K562 (cell line): Measurements from ENCODE around the gene BCAS3. TPM values are rescaled to one million over a fixed set of nuclear protein-coding genes. Genes with fewer than 3 reads are reported as not detected.

ENCODE experiments used
- ATAC-seq: fragments of 200-7000 bp; cut with Tn5 transposase; 3 replicates; pipeline ENCODE4 v1.9.1; 2020; ENCODE audit warnings: moderate library complexity
- BruUV-seq: library from RNA; stranded (reverse); fragments of 400-500 nt; replicated peaks from 2 replicates; lab custom pipeline; 2021; lab: Mats Ljungman, UMichigan
- CTCF ChIA-PET: fragments of 300-600 bp; formaldehyde crosslinking; extraction: SDS; loops from one replicate; lab custom pipeline; 2021; ENCODE audit warnings: low intra/inter-chr PET ratio; lab: Yijun Ruan, JAX
- POLR2A ChIA-PET: fragments of 300-600, 350-650 bp; sonication (Branson Sonifier 250); formaldehyde crosslinking; extraction: SDS; loops from one replicate; lab custom pipeline; 2021; ENCODE audit warnings: antibody characterized with exemption, inconsistent platforms; lab: Yijun Ruan, JAX
- DNase-seq, 4 experiments: peaks; one replicate each; pipeline versions ENCODE4 v3.0.0 to v3.0.0-alpha.2; 2011 to 2018; ENCODE audit warnings: low spot score in 3 of 4, mixed read lengths in 3 of 4; ENCODE audit errors: extremely low read depth in 1 of 4
- FAIRE-seq: peaks from 2 replicates; lab custom pipeline; 2011; peaks lifted over from hg19 to GRCh38; lab: Jason Lieb, UNC
- H2AFZ ChIP-seq: 2 replicates; pipeline ENCODE4 v1.6.0; 2011; ENCODE audit warnings: low read depth, low read length, control low read depth, inconsistent platforms
- H3K27ac ChIP-seq: fragments of 200-600 bp; 3 replicates; pipeline ENCODE4 v1.8.0; 2011; ENCODE audit warnings: low read depth, mild to moderate bottlenecking, control low read depth, inconsistent platforms, low read length, moderate library complexity, mixed read lengths; ENCODE audit errors: extremely low read depth
- H3K27me3 ChIP-seq, 2 experiments: fragments of 300-600 bp in 1 of 2; 2 replicates in 1 of 2; 3 replicates in 1 of 2; pipeline versions ENCODE4 v1.6.0 to v1.8.0; 2011; ENCODE audit warnings: inconsistent platforms in 2 of 2, low read length in 2 of 2, mild to moderate bottlenecking in 1 of 2, mixed read lengths in 1 of 2, moderate library complexity in 1 of 2; ENCODE audit not compliant: control insufficient read depth in 2 of 2, insufficient read depth in 2 of 2
- H3K36me3 ChIP-seq: fragments of 300-600 bp; 3 replicates; pipeline ENCODE4 v1.8.0; 2011; ENCODE audit warnings: mild to moderate bottlenecking, low read length, inconsistent platforms; ENCODE audit not compliant: control insufficient read depth, insufficient read depth
- H3K4me1 ChIP-seq, 2 experiments: fragments of 200-600 bp in 1 of 2; replicated peaks in 1 of 2; 2 replicates in 1 of 2; 3 replicates in 1 of 2; pipeline versions ENCODE4 v1.5.1 to v1.8.0; 2011; ENCODE audit warnings: inconsistent platforms in 2 of 2, low read length in 2 of 2, mild to moderate bottlenecking in 1 of 2, mixed read lengths in 1 of 2, moderate library complexity in 1 of 2; ENCODE audit not compliant: control insufficient read depth in 2 of 2, insufficient read depth in 2 of 2
- H3K4me2 ChIP-seq: 2 replicates; pipeline ENCODE4 v1.6.1; 2011; ENCODE audit warnings: low read length, control low read depth, inconsistent platforms, mixed read lengths; ENCODE audit not compliant: insufficient read depth
- H3K4me3 ChIP-seq: fragments of 200-600 bp; sonication (generic), shearing (Covaris generic); 2 replicates; pipeline ENCODE4 v1.5.1; 2016; ENCODE audit warnings: control low read depth, inconsistent platforms
- H3K79me2 ChIP-seq: fragments of 200-600 bp; 3 replicates; pipeline ENCODE4 v1.8.0; 2011; ENCODE audit warnings: low read length, inconsistent platforms; ENCODE audit not compliant: control insufficient read depth, insufficient read depth
- H3K9ac ChIP-seq, 2 experiments: 2 replicates each; pipeline versions ENCODE4 v1.6.0 to v1.6.1; 2011; ENCODE audit warnings: low read depth in 2 of 2, low read length in 2 of 2, control low read depth in 1 of 2, inconsistent platforms in 1 of 2, mild to moderate bottlenecking in 1 of 2, mixed read lengths in 1 of 2; ENCODE audit not compliant: insufficient read depth in 1 of 2
- H3K9me1 ChIP-seq: one replicate; pipeline ENCODE4 v1.6.0; 2011; ENCODE audit warnings: inconsistent platforms, mild to moderate bottlenecking, low read length, moderate library complexity; ENCODE audit not compliant: control insufficient read depth, insufficient read depth
- H3K9me3 ChIP-seq: replicated peaks from 2 replicates; pipeline ENCODE4 v1.5.1; 2011; ENCODE audit warnings: low read depth, low read length, inconsistent platforms; ENCODE audit not compliant: control insufficient read depth, insufficient read depth
- H4K20me1 ChIP-seq: replicated peaks from 2 replicates; pipeline ENCODE4 v1.6.1; 2011; ENCODE audit warnings: low read length, inconsistent platforms, mixed read lengths; ENCODE audit not compliant: control insufficient read depth, insufficient read depth
- BRCA1 ChIP-seq, 2 experiments: fragments of 450-650 bp in 1 of 2; sonication (generic) in 1 of 2; formaldehyde crosslinking in 1 of 2; IDR thresholded peaks; 2 replicates each; pipeline versions ENCODE4 v1.5.0 to v1.6.1; 2017 to 2020; ENCODE audit warnings: mild to moderate bottlenecking in 1 of 2, missing genetic modification reagents in 1 of 2
- FOXJ2 ChIP-seq: fragments of 200-800 bp; sonication (Bioruptor generic); IDR thresholded peaks from 2 replicates; pipeline ENCODE4 v1.6.1; 2016; ENCODE audit warnings: missing genetic modification characterization, missing compliant biosample characterization
- MECOM ChIP-seq: fragments of 250-450 bp; sonication (Bioruptor Pico); IDR thresholded peaks from 2 replicates; pipeline ENCODE4 v1.8.0; 2022; ENCODE audit warnings: inconsistent platforms
- NCOA1 ChIP-seq: fragments of 450-650 bp; IDR thresholded peaks from 2 replicates; pipeline ENCODE4 v1.6.1; 2016; ENCODE audit warnings: low read depth
- NUFIP1 ChIP-seq: fragments of 450-650 bp; IDR thresholded peaks from 2 replicates; pipeline ENCODE4 v1.6.1; 2018; ENCODE audit not compliant: partially characterized antibody
- POLR2A ChIP-seq: fragments of 450-650 bp; conservative IDR thresholded peaks from 2 replicates; pipeline ENCODE4 v1.6.1; 2016
- SMARCE1 ChIP-seq: fragments of 450-650 bp; IDR thresholded peaks from 2 replicates; pipeline ENCODE4 v1.7.1; 2016; ENCODE audit warnings: mild to moderate bottlenecking
- TCF7 ChIP-seq: sonication (generic); IDR thresholded peaks from 2 replicates; pipeline ENCODE4 v1.6.1; 2016; ENCODE audit warnings: antibody characterized with exemption, borderline replicate concordance
- TFAM ChIP-seq: fragments of 250-450 bp; sonication (Bioruptor Pico); conservative IDR thresholded peaks from 2 replicates; pipeline ENCODE4 v1.5.0; 2021; ENCODE audit warnings: mild to moderate bottlenecking, moderate library complexity
- ZBTB34 ChIP-seq: fragments of 250-450 bp; sonication (Bioruptor Pico); IDR thresholded peaks from 2 replicates; pipeline ENCODE4 v1.8.0; 2021; ENCODE audit warnings: mild to moderate bottlenecking, moderate library complexity
- ZNF224 ChIP-seq: sonication (generic); formaldehyde crosslinking; IDR thresholded peaks from 2 replicates; pipeline ENCODE4 v1.8.0; 2022; ENCODE audit warnings: mild to moderate bottlenecking, missing genetic modification reagents
- ZNF586 ChIP-seq: fragments of 450-650 bp; formaldehyde crosslinking; conservative IDR thresholded peaks from 2 replicates; pipeline ENCODE4 v1.4.0; 2020; ENCODE audit warnings: mild to moderate bottlenecking, moderate library complexity
- ZNF707 ChIP-seq: fragments of 250-450 bp; sonication (Bioruptor Pico); conservative IDR thresholded peaks from 2 replicates; pipeline ENCODE4 v1.8.0; 2022; ENCODE audit warnings: inconsistent platforms, mild to moderate bottlenecking, moderate library complexity
- ZNF76 ChIP-seq: fragments of 250-450 bp; sonication (Bioruptor Pico); IDR thresholded peaks from 2 replicates; pipeline ENCODE4 v1.4.0; 2020; ENCODE audit warnings: mild to moderate bottlenecking, moderate library complexity, borderline replicate concordance
- ZNF766 ChIP-seq: fragments of 200-800 bp; sonication (Bioruptor generic); conservative IDR thresholded peaks from 2 replicates; pipeline ENCODE4 v1.6.1; 2016; ENCODE audit warnings: missing genetic modification characterization, missing compliant biosample characterization
- WGBS: fragments of 100-300 bp; shearing (Covaris generic); methylation state at CpG from one replicate; pipeline ENCODE4 v1.1.6; 2016; ENCODE audit warnings: low coverage, mixed read lengths; ENCODE audit not compliant: insufficient coverage; ENCODE audit errors: missing lambda C conversion rate; 5-methylcytosine and 5-hydroxymethylcytosine counted together
- in situ Hi-C: fragments of 300-500 bp; cut with MboI; formaldehyde crosslinking; loops from 4 replicates; pipeline ENCODE4 v1.15.0; 2018; ENCODE audit warnings: inconsistent platforms, mixed read lengths
- intact Hi-C: fragments of 100-400 bp; cut with micrococcal nuclease; formaldehyde crosslinking; loops from 2 replicates; pipeline ENCODE4 v1.14.2; 2022
- polyA plus RNA-seq, 8 experiments: library from polyadenylated mRNA; depleted of rRNA in 4 of 8; stranded (reverse) in 5 of 8; unstranded in 3 of 8; fragments of >200 nt; fragmentation: Nextera tagmentation in 2 of 8; fragmentation: Illumina TruSeq in 1 of 8; extraction: Ambion mirVana in 2 of 8; extraction: Trizol in 1 of 8; gene quantifications; 2 replicates each; pipeline versions ENCODE4 v1.2.1 to v1.2.3, GENCODE V29; 2011 to 2014; ENCODE audit warnings: inconsistent platforms in 1 of 8, missing spikeins in 1 of 8
- total RNA-seq, 7 experiments: library from RNA; depleted of rRNA in 6 of 7; stranded (reverse); fragments of >200 nt in 6 of 7; fragmentation: Illumina TruSeq in 2 of 7; extraction: Trizol in 2 of 7; gene quantifications; 2 replicates each; pipeline versions ENCODE4 v1.2.1 to v1.2.3, GENCODE V29; 2011 to 2021; ENCODE audit warnings: low replicate concordance in 1 of 7
- TF ChIP-seq, protein P1 (sequence below), 2 experiments: IDR thresholded peaks in 1 of 2; conservative IDR thresholded peaks in 1 of 2; 2 replicates each; pipeline ENCODE4 v1.6.1; 2016; ENCODE audit warnings: low read depth in 2 of 2, mild to moderate bottlenecking in 1 of 2, missing compliant biosample characterization in 1 of 2, missing genetic modification characterization in 1 of 2, moderate library complexity in 1 of 2
- TF ChIP-seq, protein P2 (sequence below): sonication (generic); formaldehyde crosslinking; IDR thresholded peaks from 2 replicates; pipeline ENCODE4 v1.8.1; 2022; ENCODE audit warnings: missing genetic modification reagents
- TF ChIP-seq, protein P3 (sequence below): fragments of 250-450 bp; sonication (Bioruptor Pico); IDR thresholded peaks from 2 replicates; pipeline ENCODE4 v1.5.1; 2021; ENCODE audit warnings: mild to moderate bottlenecking

The BCAS3 gene
- total and polyA plus RNA-seq, 9 of the 15 experiments (the other 6 are each of a cell fraction or from before 2014, with no cell fraction given) = 1.9 to 5.5 (median 3.5) TPM

DNA sequence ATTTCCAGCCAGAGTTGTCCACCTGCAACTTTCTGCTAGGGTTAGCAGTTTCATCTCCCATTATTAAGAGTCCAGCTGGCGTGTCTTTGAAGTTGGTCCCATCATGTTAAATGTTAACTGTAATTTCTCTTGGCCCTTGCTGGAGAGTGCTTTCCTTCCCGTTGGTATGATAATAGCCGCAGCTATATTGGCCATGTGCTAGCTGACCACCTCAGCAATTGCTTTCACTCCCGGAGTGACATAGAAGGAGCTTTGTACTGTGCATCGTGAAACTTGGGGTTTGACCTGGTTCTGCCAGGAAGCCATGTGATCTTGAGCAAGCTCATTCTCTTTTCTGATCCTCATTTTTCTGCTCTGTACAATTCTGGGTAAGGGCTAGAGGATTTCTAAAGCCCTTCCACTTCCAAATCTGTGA, 641.0 kb downstream of the BCAS3 start:
- BruUV-seq = no TSS peak
- no peak for DNase-seq
- Histone ChIP-seq H4K20me1 (no peaks in the 10 kb centered on the region; the same call in 1 of the 2 replicates), H3K4me2 (no peak overlapping the region), H3K9me3 (no peaks in the 10 kb centered on the region), H2AFZ (no peak overlapping the region), H3K27ac (no peak overlapping the region), H3K4me1 (no peaks in the 10 kb centered on the region), H3K79me2 (no peaks in the 10 kb centered on the region), H3K36me3 (no peaks in the 10 kb centered on the region), H3K4me3 (no peak overlapping the region), H3K27me3 (peaks cover 32 to 47% of the 10 kb centered on the region in 2 experiments), H3K9ac (no peak overlapping the region), H3K9me1 (no peaks in the 10 kb centered on the region)
- in situ Hi-C loops (no loop called here), intact Hi-C loops (no loop called here)
- no peak for ATAC-seq
- CTCF ChIA-PET = no interaction called here
- no peak for FAIRE-seq
- POLR2A ChIA-PET = interaction anchor here (1.1 kb wide), 1 partner anchor 126 kb away, joined by 3 read pairs; no protein-coding TSS in a partner anchor
- 2% methylated on average over 5 of the region's 5 CpGs for WGBS
- TF ChIP-seq ZBTB34 (CRISPR knock-in tag) = no peak
- TF ChIP-seq ZNF766 = no peak
- TF ChIP-seq ZNF707 (CRISPR knock-in tag) = no peak
- no peak for TF ChIP-seq NUFIP1
- TF ChIP-seq SMARCE1 = no peak
- TF ChIP-seq, protein P1, sequence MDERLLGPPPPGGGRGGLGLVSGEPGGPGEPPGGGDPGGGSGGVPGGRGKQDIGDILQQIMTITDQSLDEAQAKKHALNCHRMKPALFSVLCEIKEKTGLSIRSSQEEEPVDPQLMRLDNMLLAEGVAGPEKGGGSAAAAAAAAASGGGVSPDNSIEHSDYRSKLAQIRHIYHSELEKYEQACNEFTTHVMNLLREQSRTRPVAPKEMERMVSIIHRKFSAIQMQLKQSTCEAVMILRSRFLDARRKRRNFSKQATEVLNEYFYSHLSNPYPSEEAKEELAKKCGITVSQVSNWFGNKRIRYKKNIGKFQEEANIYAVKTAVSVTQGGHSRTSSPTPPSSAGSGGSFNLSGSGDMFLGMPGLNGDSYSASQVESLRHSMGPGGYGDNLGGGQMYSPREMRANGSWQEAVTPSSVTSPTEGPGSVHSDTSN (CRISPR knock-in tag; IDR thresholded peaks at IDR 0.05; ENCODE audit: low read depth) = no peak
- TF ChIP-seq, protein P1 (tag; conservative IDR thresholded peaks at IDR 0.05; ENCODE audit: low read depth) = no peak
- no peak for TF ChIP-seq ZNF76 (CRISPR knock-in tag)
- TF ChIP-seq ZNF224 (CRISPR knock-in tag) = no peak
- no peak for TF ChIP-seq MECOM (CRISPR knock-in tag)
- TF ChIP-seq, protein P2, sequence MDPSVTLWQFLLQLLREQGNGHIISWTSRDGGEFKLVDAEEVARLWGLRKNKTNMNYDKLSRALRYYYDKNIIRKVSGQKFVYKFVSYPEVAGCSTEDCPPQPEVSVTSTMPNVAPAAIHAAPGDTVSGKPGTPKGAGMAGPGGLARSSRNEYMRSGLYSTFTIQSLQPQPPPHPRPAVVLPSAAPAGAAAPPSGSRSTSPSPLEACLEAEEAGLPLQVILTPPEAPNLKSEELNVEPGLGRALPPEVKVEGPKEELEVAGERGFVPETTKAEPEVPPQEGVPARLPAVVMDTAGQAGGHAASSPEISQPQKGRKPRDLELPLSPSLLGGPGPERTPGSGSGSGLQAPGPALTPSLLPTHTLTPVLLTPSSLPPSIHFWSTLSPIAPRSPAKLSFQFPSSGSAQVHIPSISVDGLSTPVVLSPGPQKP (CRISPR knock-in tag) = no peak
- TF ChIP-seq TFAM = no peak
- TF ChIP-seq BRCA1 (IDR thresholded peaks at IDR 0.05) = no peak
- TF ChIP-seq BRCA1 (CRISPR knock-in tag; IDR thresholded peaks at IDR 0.05) = no peak
- no peak for TF ChIP-seq FOXJ2 (tag)
- no peak for TF ChIP-seq ZNF586 (CRISPR knock-in tag)
- TF ChIP-seq TCF7 = no peak
- TF ChIP-seq POLR2A = no peak
- no peak for TF ChIP-seq NCOA1
- TF ChIP-seq, protein P3, sequence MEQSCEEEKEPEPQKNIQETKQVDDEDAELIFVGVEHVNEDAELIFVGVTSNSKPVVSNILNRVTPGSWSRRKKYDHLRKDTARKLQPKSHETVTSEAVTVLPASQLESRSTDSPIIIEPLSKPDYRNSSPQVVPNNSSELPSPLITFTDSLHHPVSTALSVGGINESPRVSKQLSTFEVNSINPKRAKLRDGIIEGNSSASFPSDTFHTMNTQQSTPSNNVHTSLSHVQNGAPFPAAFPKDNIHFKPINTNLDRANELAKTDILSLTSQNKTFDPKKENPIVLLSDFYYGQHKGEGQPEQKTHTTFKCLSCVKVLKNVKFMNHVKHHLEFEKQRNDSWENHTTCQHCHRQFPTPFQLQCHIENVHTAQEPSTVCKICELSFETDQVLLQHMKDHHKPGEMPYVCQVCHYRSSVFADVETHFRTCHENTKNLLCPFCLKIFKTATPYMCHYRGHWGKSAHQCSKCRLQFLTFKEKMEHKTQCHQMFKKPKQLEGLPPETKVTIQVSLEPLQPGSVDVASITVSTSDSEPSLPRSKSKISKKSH (CRISPR knock-in tag) = no peak
